Suprapubic skin (tissue), 4 donors: ENCODE measurements around the gene ZNF283. TPM values are rescaled to one million over a fixed set of nuclear protein-coding genes. Genes with fewer than 3 reads are reported as not detected.

Experiments
- DNase-seq, 2 donors: peaks; one replicate each; pipeline ENCODE4 v3.0.0-alpha.2; 2019; ENCODE audit warnings: low spot score in 2 of 2
- H3K27ac ChIP-seq: fragments of 200-600 bp; sonication (generic); one replicate; pipeline ENCODE4 v1.5.1; 2019
- H3K27me3 ChIP-seq: fragments of 200-600 bp; sonication (generic); one replicate; pipeline ENCODE4 v1.5.1; 2019
- H3K36me3 ChIP-seq: fragments of 200-600 bp; sonication (generic); one replicate; pipeline ENCODE4 v1.5.1; 2019
- H3K4me1 ChIP-seq: fragments of 200-600 bp; sonication (generic); one replicate; pipeline ENCODE4 v1.5.1; 2019
- H3K4me3 ChIP-seq: fragments of 200-600 bp; sonication (generic); one replicate; pipeline ENCODE4 v1.5.1; 2019; ENCODE audit warnings: mild to moderate bottlenecking
- H3K9me3 ChIP-seq: fragments of 200-600 bp; sonication (generic); one replicate; pipeline ENCODE4 v1.5.1; 2019
- EP300 ChIP-seq: sonication (generic); formaldehyde crosslinking; IDR thresholded peaks from one replicate; pipeline ENCODE4 v1.6.1; 2017; ENCODE audit warnings: antibody characterized with exemption
- POLR2A ChIP-seq, 2 donors: fragments of 450-650 bp; IDR thresholded peaks; one replicate each; pipeline ENCODE4 v1.6.1; 2017; ENCODE audit warnings: antibody characterized with exemption in 2 of 2, mild to moderate bottlenecking in 2 of 2, moderate library complexity in 2 of 2
- POLR2AphosphoS5 ChIP-seq, 3 donors: sonication (generic); formaldehyde crosslinking; IDR thresholded peaks; one replicate each; pipeline ENCODE4 v1.6.1; 2017; ENCODE audit warnings: antibody characterized with exemption in 3 of 3
- WGBS: methylation state at CpG from one replicate; pipeline ENCODE4 v1.1.5; 2018; 5-methylcytosine and 5-hydroxymethylcytosine counted together
- total RNA-seq, 4 donors: library from RNA; depleted of rRNA; stranded (reverse); fragments of >200 nt; gene quantifications; one replicate each; pipeline ENCODE4 v1.1.0, GENCODE V29; 2016
- TF ChIP-seq, protein P1 (sequence below), 2 donors: fragments of 200-600 bp in 1 of 2; fragments of 450-650 bp in 1 of 2; sonication (generic) in 1 of 2; IDR thresholded peaks; one replicate each; pipeline ENCODE4 v1.5.1; 2016 to 2019; ENCODE audit warnings: antibody characterized with exemption in 2 of 2, mild to moderate bottlenecking in 1 of 2, moderate library complexity in 1 of 2

The ZNF283 gene
- total RNA-seq, 4 donors from 2014 or later, result 4.7 to 26.4 (median 10.0) TPM

GRCh38 chr19:43839139-43839538 is 12.0 kb downstream of the ZNF283 start:
- no peak for DNase-seq
- Histone ChIP-seq H3K4me3 (no peak overlapping the region), H3K27ac (no peak overlapping the region), H3K27me3 (no peaks in the 10 kb centered on the region), H3K36me3 (peaks cover 96% of the 10 kb centered on the region), H3K9me3 (peaks cover 74% of the 10 kb centered on the region), H3K4me1 (no peaks in the 10 kb centered on the region)
- TF ChIP-seq, protein P1, sequence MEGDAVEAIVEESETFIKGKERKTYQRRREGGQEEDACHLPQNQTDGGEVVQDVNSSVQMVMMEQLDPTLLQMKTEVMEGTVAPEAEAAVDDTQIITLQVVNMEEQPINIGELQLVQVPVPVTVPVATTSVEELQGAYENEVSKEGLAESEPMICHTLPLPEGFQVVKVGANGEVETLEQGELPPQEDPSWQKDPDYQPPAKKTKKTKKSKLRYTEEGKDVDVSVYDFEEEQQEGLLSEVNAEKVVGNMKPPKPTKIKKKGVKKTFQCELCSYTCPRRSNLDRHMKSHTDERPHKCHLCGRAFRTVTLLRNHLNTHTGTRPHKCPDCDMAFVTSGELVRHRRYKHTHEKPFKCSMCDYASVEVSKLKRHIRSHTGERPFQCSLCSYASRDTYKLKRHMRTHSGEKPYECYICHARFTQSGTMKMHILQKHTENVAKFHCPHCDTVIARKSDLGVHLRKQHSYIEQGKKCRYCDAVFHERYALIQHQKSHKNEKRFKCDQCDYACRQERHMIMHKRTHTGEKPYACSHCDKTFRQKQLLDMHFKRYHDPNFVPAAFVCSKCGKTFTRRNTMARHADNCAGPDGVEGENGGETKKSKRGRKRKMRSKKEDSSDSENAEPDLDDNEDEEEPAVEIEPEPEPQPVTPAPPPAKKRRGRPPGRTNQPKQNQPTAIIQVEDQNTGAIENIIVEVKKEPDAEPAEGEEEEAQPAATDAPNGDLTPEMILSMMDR (IDR thresholded peaks at IDR 0.05), result no peak
- TF ChIP-seq POLR2A (IDR thresholded peaks at IDR 0.05), result no peak
- TF ChIP-seq EP300, result no peak
- no peak for TF ChIP-seq POLR2AphosphoS5 (IDR thresholded peaks at IDR 0.05)

DNA sequence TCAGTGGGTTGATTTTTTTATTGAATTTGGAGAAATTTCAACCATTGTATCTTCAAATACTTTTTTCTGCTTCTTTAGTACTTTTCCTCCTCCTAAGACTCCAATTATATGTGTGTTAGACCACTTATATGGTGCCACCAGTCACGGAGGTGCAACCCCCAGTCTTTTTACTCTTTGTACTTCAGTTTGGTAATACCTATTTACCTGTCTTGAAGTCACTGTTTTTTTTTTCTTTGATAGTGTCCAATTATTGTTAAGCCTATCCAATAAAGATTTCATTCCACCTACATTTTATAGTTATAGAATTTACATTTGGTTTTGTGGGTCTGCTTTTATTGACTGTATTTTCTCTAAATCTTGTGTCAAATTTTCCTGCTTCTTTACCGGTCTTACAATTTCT is 14.9 kb downstream of the ZNF283 start:
- Histone ChIP-seq H3K4me3 (no peak overlapping the region), H3K27ac (no peak overlapping the region), H3K9me3 (peaks cover 68% of the 10 kb centered on the region), H3K27me3 (no peaks in the 10 kb centered on the region), H3K4me1 (no peaks in the 10 kb centered on the region), H3K36me3 (peaks cover 94% of the 10 kb centered on the region)
- TF ChIP-seq POLR2A (IDR thresholded peaks at IDR 0.05) (no peak), EP300 (no peak), POLR2AphosphoS5 (IDR thresholded peaks at IDR 0.05) (no peak)
- TF ChIP-seq, protein P1 (IDR thresholded peaks at IDR 0.05), result no peak
- no peak for DNase-seq
- 99% methylated on average over 2 of the region's 2 CpGs for whole genome bisulfite sequencing

DNA sequence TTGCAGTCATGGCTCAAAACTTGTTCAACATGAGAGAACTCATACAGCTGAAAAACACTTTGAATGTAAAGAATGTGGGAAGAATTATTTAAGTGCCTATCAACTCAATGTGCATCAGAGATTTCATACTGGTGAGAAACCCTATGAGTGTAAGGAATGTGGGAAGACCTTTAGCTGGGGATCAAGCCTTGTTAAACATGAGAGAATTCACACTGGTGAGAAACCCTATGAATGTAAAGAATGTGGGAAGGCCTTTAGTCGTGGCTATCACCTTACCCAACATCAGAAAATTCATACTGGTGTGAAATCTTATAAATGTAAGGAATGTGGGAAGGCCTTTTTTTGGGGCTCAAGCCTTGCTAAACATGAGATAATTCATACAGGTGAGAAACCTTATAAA is 20.1 kb downstream of the ZNF283 start:
- Histone ChIP-seq H3K9me3 (peaks cover 69% of the 10 kb centered on the region), H3K4me3 (no peak overlapping the region), H3K27me3 (no peaks in the 10 kb centered on the region), H3K4me1 (no peaks in the 10 kb centered on the region), H3K36me3 (peaks cover 60% of the 10 kb centered on the region), H3K27ac (no peak overlapping the region)
- TF ChIP-seq, protein P1 (IDR thresholded peaks at IDR 0.05), result no peak
- TF ChIP-seq POLR2A (IDR thresholded peaks at IDR 0.05) (no peak), EP300 (no peak), POLR2AphosphoS5 (IDR thresholded peaks at IDR 0.05) (no peak)
- DNase-seq, result no peak
- 81% methylated on average over 1 of the region's 1 CpG for WGBS

GRCh38 chr19:43847884-43848283 is 20.8 kb downstream of the ZNF283 start:
- H3K9me3 ChIP-seq, result peaks cover 70% of the 10 kb centered on the region
- DNase-seq, result no peak

GRCh38 chr19:43848821-43849220 is 21.7 kb downstream of the ZNF283 start:
- Histone ChIP-seq H3K4me1 (no peaks in the 10 kb centered on the region), H3K9me3 (peaks cover 67% of the 10 kb centered on the region), H3K4me3 (no peak overlapping the region), H3K36me3 (peaks cover 45% of the 10 kb centered on the region), H3K27me3 (no peaks in the 10 kb centered on the region), H3K27ac (no peak overlapping the region)
- DNase-seq, result no peak
- no peak for TF ChIP-seq POLR2AphosphoS5 (IDR thresholded peaks at IDR 0.05)
- no peak for TF ChIP-seq EP300
- TF ChIP-seq, protein P1 (IDR thresholded peaks at IDR 0.05), result no peak
- no peak for TF ChIP-seq POLR2A (IDR thresholded peaks at IDR 0.05)

More at GRCh38 chr19:43847884-43848283, 20.8 kb downstream of the ZNF283 start:
- Histone ChIP-seq H3K27me3 (no peaks in the 10 kb centered on the region), H3K4me3 (no peak overlapping the region), H3K36me3 (peaks cover 54% of the 10 kb centered on the region), H3K27ac (no peak overlapping the region), H3K4me1 (no peaks in the 10 kb centered on the region)
- TF ChIP-seq EP300, result no peak
- no peak for TF ChIP-seq POLR2A (IDR thresholded peaks at IDR 0.05)
- TF ChIP-seq, protein P1 (IDR thresholded peaks at IDR 0.05), result no peak
- no peak for TF ChIP-seq POLR2AphosphoS5 (IDR thresholded peaks at IDR 0.05)
- 94% methylated on average over 4 of the region's 4 CpGs for WGBS
